ENCODE data around the gene TBC1D25.

GRCh38 chrX:48578661-48579128 is 39.2 kb downstream of the TBC1D25 start:
- TF ChIP-seq CTCF (IDR thresholded peaks at IDR 0.05; ENCODE audit: low read depth, low read length, missing input control) (no peak), JUND (IDR thresholded peaks at IDR 0.05) (no peak)

Measured in liver (tissue), 3 donors.